Stimulated activated CD8-positive, alpha-beta memory T cell treated with anti-CD3 and anti-CD28 coated beads, Interleukin-15, amount 100 ng/mL, for 48 hours (primary cell): ENCODE data around the gene HOXA1.

ENCODE experiments used
- DNase-seq, 2 donors: peaks; one replicate each; pipeline ENCODE4 v3.0.0-alpha.2; 2020; ENCODE audit warnings: low read depth in 2 of 2

Gene HOXA1

GRCh38 chr7:27095897-27096767 lies at the start of gene HOXA1:
Gene HOXA1 (minus strand): TSS chr7:27096000. CDS start chr7:27095912, 88 bp downstream.
- peak; percentile 60 to 69 for DNase-seq

- no peak for DNase-seq
Observed at GRCh38 chr7:27145165-27145913, 49.5 kb upstream of the HOXA1 start.

DNA sequence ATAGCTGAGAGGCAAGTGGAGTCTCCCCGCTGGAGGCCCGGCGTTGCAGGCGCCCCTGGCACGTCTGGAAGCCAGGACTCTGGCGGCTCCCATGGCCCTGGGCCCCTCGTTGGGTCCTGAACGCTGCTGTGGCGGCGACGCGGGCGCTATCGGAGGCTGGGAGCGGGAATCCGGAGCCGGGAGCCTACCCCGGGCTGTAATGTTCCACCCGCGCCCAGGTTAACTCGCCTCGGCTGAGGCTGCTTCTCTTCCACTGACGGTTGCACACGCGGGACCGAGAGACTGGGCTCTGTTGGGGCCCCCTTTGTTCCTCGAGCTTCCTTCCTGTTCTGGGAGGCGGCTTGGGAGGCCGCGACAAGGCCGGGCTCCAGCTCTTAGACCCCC lies 49.0 kb upstream of the HOXA1 start:
- DNase-seq: no peak

DNA sequence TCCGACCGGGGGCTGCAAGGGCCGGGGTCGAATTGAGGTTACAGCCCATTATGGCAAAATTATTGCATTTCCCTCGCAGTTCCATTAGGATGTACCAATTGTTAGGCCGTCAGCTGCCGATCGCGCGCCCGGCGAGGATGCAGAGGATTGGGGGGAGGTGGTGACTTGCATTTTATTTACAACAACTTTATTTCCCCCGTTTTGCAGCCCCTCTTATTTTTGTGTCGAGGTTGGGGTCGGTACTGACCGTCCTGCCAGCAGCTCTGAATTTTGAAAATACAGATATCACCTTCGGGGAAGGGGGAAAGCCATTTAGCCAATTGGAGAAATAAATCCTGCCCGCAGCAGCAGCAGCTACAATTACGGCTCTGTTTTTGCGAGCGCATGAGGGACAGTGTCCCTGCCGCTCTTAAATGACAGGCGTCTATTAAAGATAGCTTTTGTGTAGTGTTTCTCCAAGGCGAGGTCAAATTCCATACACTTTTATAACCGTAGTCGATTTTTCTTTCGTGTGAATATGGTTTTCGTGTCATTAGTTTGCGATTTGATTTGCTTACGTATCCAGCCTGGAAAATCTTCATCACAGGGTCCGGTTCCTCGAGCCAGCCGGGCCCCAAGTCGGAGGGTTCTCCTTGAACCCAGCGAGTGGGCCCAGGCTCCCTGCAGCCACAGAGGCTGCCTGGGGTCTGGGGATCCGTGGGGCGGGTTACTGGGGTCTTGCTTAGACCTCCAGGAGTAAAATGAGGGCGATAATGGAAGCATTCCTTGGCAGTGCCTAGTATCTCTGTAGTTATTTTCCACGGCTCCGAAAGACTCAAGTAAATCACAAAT lies 48.4 kb upstream of the HOXA1 start:
- no peak for DNase-seq

- no peak for DNase-seq
Observed at GRCh38 chr7:27143023-27143949, 47.5 kb upstream of the HOXA1 start, which contains the start of gene HOXA5. Gene HOXA5 (minus strand): TSS chr7:27143681. CDS start chr7:27143607, 74 bp downstream.

DNA sequence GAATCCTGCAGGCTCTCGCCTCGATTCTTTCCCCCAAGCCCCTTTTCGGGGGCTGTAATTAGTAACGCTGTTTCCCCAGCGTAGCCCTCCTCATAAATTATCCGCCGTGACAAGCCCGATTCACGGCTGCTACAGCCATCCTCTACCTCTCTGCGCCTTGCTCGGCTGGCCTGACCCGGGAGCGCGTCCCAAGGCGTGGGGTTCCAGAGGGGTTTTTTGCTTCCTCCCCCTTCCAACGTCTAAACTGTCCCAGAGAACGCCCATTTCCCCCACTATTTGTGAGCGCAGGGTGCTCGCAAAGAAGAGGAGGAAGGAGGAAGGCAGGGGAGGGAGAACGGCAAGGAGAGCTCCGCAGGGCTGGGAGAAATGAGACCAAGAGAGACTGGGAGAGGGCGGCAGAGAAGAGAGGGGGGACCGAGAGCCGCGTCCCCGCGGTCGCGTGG lies 46.8 kb upstream of the HOXA1 start:
- no peak for DNase-seq

DNA sequence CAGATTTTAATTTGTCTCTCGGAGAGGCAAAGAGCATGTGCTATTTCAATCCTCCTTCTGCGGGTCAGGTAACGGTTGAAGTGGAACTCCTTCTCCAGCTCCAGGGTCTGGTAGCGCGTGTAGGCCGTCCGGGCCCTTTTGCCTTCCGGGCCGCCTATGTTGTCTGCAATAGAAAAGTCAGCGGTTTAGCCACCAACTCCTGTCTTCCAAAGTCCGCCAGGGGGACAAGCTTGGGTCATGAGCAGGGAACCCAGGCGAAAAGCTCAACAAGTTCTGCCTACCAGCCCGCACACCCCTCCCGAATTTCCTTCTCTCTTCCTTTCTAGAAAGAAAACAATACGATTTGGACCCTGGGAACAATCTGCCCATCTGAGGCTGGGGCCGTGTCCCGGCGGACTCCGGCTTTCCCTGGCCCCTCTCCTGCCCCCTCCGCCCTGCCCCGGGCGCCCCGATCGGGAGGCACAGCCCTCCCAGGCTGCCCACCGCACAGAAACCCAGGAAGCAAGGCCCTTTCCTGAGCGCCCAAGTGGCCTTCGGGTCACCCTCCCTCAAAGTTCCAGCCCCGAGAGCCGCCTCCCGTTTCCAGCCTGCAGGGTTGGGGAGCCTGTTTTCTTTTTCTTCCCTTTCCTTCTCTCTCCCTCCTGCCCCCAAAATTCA lies 46.3 kb upstream of the HOXA1 start:
- DNase-seq: no peak

GRCh38 chr7:27141137-27141922 lies 45.5 kb upstream of the HOXA1 start:
- DNase-seq: no peak

GRCh38 chr7:27140126-27140857 lies 44.5 kb upstream of the HOXA1 start:
- no peak for DNase-seq

DNA sequence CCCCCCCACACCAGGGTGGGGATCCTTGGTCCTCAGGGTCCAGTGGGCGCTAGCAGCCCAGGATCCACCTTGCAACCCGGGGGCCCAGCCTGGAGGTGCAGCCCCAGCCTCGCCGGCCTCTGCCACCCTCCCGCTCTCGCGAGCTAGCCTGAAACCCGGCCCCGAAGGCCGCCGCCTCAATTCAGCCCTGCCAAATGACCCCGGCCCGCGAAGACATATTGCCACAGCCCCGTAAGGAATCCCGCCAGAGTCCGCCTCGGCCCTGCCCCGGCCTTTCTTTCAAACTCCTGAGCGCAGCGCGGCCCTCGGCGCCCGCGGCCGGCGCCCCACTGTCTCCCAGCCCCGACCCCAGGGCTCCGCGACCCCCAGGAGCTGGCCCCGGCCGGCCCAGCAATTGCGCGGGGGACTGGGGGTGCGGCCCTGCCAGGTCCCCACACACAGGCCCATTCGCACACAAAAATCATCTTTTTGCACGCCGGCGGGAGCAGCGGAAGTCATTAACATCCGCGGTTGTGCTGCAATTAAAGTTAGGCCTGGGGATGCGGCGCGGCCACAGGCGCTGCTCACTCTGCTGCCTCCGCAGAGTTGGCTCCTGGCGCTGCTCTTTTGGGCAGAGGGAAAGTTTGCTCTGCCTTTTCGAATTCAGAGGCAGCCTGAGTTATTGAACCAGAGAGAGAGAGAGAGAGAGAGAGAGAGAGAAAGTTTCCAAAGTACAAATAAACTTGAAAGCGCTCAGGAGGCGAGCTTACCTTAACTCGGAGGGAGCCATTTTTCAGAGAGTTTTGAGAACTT lies 43.7 kb upstream of the HOXA1 start:
- no peak for DNase-seq

DNA sequence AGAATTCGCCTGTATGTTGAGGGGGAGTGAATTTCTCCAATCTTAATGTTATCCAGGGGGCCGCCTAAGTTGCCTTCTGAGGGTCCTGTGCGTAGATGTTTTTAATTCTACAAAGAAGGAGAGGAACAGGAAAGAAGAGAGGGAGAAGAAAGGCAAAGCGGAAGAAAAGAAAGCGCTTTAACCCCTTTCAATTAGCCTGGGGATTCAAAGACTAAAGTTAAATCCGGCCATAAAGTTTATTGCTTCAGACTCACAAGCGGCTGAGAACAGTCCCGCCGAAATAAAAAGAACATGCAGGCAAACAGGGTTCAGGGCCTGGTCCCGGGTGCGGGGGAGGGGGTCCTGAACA lies 43.2 kb upstream of the HOXA1 start:
- no peak for DNase-seq

- DNase-seq: no peak
Observed at GRCh38 chr7:27138472-27138871, 42.7 kb upstream of the HOXA1 start.

DNA sequence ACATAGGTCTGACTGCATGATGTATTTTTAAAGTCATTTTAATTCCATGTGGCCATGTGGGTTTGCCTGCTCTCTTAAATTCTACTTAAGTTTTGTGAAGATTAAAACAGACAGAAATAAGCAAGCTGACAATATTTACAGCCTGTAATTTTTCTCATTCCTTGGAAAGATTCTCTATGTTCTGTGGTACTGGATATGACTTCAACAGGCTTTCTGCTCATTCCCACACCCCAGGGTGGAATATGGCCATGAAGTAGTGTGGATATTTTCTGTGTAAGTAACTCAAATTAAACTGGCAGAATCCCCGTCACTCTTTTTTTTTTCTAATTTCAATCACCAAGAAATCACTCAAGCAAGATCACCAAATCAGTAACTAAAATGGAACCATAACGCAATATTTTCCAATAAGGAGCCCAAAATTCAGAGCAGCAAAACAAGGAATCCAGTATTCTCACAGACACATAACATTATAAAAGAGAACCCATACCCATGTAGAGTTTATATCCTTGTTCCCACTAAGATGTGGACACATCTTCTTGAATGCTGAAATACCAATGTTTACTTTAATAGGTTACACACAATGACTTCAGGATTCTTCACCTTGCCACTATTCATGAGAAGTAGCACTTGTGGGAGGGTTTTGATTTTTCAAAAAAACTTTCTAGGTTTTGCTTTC lies 42.0 kb upstream of the HOXA1 start:
- no peak for DNase-seq

DNA sequence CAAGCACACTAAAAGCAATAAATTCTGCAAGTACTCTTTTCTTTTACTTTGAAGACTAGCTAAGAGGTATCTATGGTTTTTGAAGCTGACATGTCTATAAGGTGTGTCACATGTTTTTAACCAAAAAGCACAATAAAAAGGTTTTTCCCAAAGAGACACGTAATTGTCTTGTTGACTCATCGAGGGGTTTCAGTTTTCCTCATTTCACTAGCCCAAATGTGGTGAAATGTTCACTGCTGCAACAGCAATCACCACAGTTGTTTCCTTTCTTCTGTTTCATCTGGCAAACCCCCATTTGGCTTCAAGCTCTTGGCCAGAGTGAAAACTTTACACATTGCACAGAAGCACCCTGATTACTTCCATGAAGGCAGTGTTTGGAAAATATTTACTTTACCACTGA lies 38.6 kb upstream of the HOXA1 start:
- DNase-seq: no peak

- no peak for DNase-seq
Observed at GRCh38 chr7:27133409-27134231, 37.8 kb upstream of the HOXA1 start.

GRCh38 chr7:27132978-27133377 lies 37.2 kb upstream of the HOXA1 start:
- DNase-seq: no peak

DNA sequence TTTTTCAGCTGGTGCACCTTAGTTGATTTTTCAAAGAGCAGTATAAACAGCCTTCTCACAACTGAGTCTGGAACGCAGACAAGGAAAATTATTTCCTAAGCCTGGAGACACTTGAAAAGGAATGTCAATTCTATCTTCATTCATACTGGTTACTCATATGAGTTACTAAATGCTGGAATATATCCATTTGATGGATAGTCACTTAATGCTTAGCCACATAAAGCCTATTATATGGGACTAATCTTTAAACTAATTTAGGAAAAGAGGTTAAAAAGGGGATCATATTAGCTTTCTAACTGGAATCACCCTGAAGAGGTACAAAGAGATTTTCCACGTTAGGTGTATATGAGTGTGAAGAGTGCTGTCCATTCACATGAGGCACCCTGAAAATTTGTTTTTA lies 36.4 kb upstream of the HOXA1 start:
- no peak for DNase-seq
